Dermis blood vessel endothelial cell (primary cell): ENCODE data around the gene DDX54. TPM values are rescaled to one million over a fixed set of nuclear protein-coding genes. Genes with fewer than 3 reads are reported as not detected.
A peak's percentile ranks its signal among the peaks of the same experiment; 100 is the strongest.
"Not testable (repeated sequence)": the region's sequence is repeated elsewhere in the genome, so short reads cannot be mapped to it uniquely, and the experiment has no call there.

ENCODE experiments used
- DNase-seq: peaks from one replicate; pipeline ENCODE4 v3.0.0; 2010
- total RNA-seq: library from RNA; depleted of rRNA; stranded (reverse); fragments of >200 nt; gene quantifications from 2 replicates; pipeline ENCODE4 v1.2.3, GENCODE V29; 2014

The DDX54 gene
- total RNA-seq, 1 donor from 2014 or later = 49.0 TPM

- no peak for DNase-seq
These were observed 23.8 kb downstream of the DDX54 start for GRCh38 chr12:113161415-113162016.

- no peak for DNase-seq
These were observed 25.3 kb downstream of the DDX54 start for GRCh38 chr12:113159937-113160336.

GRCh38 chr12:113158439-113159203, 26.7 kb downstream of the DDX54 start:
- DNase-seq = no peak

- no peak for DNase-seq
These were observed 27.9 kb downstream of the DDX54 start for GRCh38 chr12:113157218-113157859.

- DNase-seq = no peak
These were observed 29.6 kb downstream of the DDX54 start for GRCh38 chr12:113155646-113156045.

GRCh38 chr12:113155060-113155459, 30.2 kb downstream of the DDX54 start:
- DNase-seq = no peak

- DNase-seq = peak; percentile 56
These were observed 30.8 kb downstream of the DDX54 start for GRCh38 chr12:113154351-113154973.

GRCh38 chr12:113152835-113153814, 32.2 kb downstream of the DDX54 start:
- peak; percentile 81 for DNase-seq

GRCh38 chr12:113152196-113152834, 33.0 kb downstream of the DDX54 start:
- no peak for DNase-seq

GRCh38 chr12:113151655-113152054, 33.6 kb downstream of the DDX54 start:
- no peak for DNase-seq

- DNase-seq = peak; percentile 75
These were observed 35.7 kb downstream of the DDX54 start, which contains the start of gene CFAP73 for GRCh38 chr12:113149361-113150150. Gene CFAP73, plus strand, starts transcription at chr12:113149724. Its CDS starts 134 bp downstream, at chr12:113149858.

- no peak for DNase-seq
These were observed 38.3 kb downstream of the DDX54 start for GRCh38 chr12:113146999-113147398.

- no peak for DNase-seq
These were observed 39.3 kb downstream of the DDX54 start for GRCh38 chr12:113145720-113146551.

- no peak for DNase-seq
These were observed 40.5 kb downstream of the DDX54 start for GRCh38 chr12:113144806-113145205.

GRCh38 chr12:113143959-113144358, 41.3 kb downstream of the DDX54 start:
- DNase-seq = no peak

- no peak for DNase-seq
These were observed 42.4 kb downstream of the DDX54 start for GRCh38 chr12:113142886-113143332.

GRCh38 chr12:113142173-113142885, 42.9 kb downstream of the DDX54 start:
- no peak for DNase-seq

- not testable (repeated sequence) for DNase-seq
These were observed 43.6 kb downstream of the DDX54 start for GRCh38 chr12:113141716-113142115.

GRCh38 chr12:113140706-113141105, 44.6 kb downstream of the DDX54 start:
- DNase-seq = no peak
